DMS153 treated with DMSO at 0.1 percent for 48 hours (cell line): Measurements from ENCODE around the gene ZNF140.

Experiments
- DNase-seq: peaks from one replicate; lab custom pipeline; 2025; ENCODE audit not compliant: unreplicated experiment; lab: John Stamatoyannopoulos, UW

Gene ZNF140

DNA sequence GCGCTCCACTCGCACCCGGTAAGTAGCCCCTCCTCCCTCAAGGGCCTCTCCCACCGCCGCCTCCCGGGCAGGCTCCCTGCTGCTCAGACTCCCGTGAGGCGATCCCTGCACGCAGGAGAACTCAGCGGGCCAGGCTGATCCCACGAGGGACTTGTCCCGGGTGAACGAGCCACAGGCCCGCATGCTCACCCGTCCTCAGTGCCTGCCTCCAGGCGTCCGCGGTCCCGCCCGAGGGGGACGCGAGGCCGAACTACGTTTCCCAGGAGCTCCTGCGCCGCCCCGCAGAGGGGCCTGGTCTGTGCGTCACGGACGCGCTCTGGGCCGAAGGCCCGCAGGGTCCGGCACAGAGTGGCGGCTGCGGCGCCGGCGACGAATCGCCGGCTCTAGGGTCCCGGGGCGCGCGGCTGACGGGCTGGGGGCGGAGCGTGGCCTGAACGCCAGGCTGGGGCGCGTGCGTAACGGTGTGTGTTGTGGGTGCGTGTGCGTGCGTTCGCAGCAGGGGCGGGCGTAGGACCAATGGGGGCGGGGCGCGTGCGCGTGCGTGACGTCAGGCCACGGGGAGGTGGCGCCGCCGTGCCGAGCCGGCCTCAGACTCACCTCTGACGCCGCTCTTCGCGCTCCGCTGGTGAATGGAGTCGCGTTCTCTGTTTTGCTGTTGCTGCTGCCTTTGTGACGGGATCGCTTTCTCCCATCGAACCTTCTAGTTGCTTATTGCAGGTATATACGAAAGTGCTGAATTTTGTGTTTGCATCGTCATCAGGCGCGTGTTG lies 49.5 kb downstream of the ZNF140 start, which contains the start of the genes ZNF10 and ZNF891:
TSS of gene ZNF10 (plus strand) at position 590 of the 770 bp plus-strand sequence. CDS start 13,866 bp downstream, outside the sequence.
TSS of gene ZNF891 (minus strand) at position 237 of the 770 bp plus-strand sequence. CDS start 8,356 bp downstream, outside the sequence.
- peak; percentile 97 for DNase-seq

DNA sequence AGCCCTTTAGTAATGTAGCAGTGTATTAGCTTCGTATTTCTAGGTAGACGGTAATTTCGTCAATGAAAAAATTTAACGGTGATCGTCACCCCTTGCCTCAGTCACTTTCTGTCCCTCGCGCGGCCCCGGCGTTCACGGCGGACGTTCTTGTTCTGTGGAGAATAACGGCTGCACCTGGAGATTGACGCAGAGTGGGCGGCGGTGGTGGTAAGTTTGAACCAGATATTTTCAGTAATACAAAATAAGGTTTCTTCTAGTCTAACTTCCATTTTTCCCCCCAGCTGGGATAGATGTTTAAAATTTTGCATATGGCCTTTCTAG lies 50.0 kb downstream of the ZNF140 start:
- DNase-seq: no peak

DNA sequence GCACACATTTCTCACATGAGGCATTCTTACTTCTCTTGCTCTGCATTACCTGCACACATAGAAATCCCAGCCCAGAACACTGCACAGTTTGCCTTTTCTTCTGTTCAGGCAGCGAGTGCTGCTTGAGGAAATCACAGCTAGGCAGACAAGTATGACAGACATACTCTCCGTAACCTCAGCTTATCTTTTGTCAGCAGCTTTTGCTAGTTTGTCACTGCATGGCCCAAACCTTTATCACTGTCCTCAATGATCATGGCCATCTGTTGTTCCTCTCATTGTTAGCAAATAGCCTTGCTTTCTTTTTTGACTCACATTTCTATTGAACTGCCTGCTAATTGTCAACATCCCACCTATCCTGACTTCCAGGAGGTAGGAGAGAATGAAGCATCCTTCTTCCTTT lies 55.0 kb downstream of the ZNF140 start:
- no peak for DNase-seq

GRCh38 chr12:133145981-133146380 lies 65.3 kb downstream of the ZNF140 start:
- DNase-seq: no peak

DNA sequence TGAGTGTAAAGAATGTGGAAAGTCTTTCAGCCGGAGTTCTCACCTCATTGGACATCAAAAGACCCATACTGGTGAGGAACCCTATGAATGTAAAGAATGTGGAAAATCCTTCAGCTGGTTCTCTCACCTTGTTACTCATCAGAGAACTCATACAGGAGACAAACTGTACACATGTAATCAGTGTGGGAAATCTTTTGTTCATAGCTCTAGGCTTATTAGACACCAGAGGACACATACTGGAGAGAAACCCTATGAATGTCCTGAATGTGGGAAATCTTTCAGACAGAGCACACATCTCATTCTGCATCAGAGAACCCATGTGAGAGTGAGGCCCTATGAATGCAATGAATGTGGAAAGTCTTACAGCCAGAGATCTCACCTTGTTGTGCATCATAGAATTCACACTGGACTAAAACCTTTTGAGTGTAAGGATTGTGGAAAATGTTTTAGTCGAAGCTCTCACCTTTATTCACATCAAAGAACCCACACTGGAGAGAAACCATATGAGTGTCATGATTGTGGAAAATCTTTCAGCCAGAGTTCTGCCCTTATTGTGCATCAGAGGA lies 75.5 kb downstream of the ZNF140 start:
- no peak for DNase-seq
